GM21526 (cell line): ENCODE results near the gene MCC.
"Not testable (repeated sequence)": the region's sequence is repeated elsewhere in the genome, so short reads cannot be mapped to it uniquely, and the experiment has no call there.

ENCODE experiments used
- ATAC-seq: cut with Tn5 transposase; IDR thresholded peaks from one replicate; pipeline ENCODE4 v1.9.1; 2021; ENCODE audit warnings: moderate library complexity; ENCODE audit not compliant: unreplicated experiment, low FRiP score

MCC gene

DNA sequence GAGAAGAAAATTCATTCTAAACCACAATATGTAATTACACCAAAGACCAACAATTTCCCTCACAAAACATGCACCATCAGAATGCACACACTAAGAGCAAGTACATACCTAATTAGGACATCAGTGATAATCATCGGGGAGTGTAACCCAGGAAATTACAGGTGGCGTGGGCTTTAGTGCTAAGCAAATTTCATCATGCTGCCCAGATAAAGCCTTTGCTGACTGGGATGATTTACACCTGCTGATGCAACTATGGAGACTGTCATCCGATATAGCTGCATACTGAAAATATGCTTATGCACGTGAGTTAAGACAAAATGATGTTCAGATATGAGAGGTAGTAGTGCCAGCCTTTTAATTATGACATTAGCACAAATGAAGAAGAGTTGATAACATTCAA, 388.4 kb downstream of the MCC start:
- ATAC-seq: no peak

DNA sequence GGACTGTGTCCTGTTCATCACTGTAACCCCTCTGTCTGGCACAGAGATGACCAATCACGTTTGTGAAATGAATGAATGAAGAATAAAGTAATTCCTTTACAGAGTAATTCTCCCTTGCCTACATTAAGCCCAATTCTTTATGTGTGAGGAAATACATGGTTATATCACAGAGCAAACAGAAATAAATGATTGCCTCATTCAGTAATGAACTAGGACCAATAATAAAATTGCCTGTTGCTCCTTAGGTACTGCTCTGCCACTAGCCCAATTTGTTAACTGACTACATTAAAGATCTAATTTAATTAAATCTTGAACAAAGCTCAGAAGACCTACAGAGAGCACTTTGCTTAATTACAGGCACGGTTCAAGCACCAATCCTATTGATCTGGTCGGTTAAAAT, 389.9 kb downstream of the MCC start:
- ATAC-seq: no peak

DNA sequence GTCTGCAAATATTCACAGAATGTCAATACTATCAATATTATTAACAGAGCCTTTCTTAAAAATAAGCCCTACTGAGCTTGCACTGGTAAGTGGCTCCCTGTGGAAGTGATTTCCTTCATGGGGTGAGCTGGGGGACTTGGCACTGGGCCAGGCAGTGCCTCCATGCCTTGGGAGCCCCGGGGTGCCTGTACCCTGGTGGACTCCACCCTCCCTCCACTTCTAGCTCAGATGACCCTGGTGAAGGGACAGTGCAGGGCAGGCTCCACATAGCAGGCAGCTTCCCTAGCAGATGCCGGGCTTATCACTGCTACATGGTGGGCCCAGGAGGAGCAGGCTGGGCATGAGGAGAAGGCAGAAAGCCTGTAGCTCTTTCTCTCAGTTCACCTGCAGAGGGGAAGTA, 392.4 kb downstream of the MCC start:
- ATAC-seq: no peak

DNA sequence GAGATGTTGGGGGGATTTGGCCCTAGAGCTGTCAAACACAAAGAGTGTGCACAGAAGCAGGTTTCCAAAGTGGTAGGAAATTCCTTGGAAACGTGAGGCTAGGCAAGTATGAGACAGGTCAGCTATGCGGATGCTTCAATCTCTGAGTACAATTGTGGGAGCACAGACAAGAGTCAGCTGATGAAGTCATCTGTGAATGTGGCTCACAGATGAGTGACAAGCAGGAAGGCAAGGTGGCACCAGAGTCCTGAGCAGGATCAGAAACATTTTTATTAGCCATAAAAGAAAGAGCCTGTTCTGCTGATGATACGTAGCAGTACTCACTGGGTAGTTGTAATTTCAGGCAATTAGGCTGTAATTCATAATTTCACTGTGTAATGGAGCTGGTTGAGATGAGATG, 394.7 kb downstream of the MCC start:
- no peak for ATAC-seq

DNA sequence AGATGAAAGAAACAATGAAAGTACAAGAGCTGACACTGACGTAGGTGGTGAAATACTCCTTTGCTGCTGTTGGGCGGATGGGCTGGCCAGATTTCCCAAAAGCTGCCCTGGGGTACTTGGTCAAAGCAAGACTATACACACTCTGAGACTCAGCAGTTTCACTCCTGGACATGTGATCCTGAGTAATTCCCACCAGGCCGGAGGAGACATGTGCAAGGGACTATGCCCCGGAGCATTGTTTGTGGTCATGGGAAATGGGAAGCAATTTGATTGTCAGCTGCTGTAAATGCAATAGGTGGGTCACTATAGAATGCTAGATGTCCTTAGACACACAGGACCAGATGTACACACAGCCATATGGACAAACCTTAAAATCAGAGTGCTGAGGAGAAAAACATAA, 395.6 kb downstream of the MCC start:
- no peak for ATAC-seq

DNA sequence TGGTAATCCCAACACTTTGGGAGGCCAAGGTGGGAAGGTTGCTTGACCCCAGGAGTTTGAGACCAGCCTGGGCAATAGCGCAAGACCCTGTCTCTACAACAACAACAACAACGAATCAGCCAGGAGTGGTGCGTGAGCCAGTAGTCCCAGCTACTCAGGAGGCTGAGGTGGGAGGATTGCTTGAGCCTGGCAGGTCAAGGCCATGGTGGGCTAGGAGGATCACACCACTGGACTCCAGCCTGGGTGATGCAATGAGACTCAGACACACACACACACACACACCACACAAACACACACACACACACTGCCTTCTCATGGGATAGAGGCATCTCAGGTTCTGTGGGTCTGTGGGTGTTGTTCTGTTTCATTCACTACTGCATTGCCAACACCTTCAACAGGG, 396.6 kb downstream of the MCC start:
- ATAC-seq: no peak

DNA sequence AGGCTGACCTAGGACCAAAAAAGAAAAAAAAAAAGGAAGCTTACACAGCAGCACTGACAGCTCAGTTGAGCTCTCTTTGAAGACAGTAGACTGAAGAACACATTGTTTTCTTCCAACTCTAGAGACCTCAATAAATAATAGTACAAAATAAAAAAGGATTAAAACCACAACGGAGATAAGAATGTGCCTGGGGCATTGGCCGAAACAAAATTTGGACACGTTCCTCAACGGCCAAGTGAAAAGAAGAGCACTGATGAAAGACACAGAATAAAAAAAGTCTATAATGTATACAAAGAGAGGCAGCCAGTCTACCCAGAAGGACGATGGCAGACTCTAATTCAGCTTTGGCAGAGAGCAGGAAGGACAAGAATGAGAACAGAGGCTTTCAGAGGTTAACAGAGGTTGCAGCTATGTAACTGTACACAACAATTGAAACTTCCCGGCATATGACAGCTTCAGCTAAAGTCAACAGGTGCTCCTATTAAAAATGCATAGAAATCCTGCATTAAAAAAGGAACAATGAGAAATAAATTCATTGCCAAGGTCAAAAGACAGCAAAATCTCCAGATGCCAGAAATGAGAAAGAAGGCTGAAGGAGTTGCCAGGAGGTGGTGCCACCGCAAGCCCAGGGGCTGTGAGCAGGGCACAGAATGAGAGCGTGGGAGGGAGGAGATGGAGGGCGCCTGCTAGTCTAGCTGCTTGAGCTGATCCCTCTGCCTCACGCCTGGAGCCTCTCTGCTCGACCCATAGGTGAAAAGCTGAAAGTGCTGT, 397.7 kb downstream of the MCC start:
- ATAC-seq: no peak

DNA sequence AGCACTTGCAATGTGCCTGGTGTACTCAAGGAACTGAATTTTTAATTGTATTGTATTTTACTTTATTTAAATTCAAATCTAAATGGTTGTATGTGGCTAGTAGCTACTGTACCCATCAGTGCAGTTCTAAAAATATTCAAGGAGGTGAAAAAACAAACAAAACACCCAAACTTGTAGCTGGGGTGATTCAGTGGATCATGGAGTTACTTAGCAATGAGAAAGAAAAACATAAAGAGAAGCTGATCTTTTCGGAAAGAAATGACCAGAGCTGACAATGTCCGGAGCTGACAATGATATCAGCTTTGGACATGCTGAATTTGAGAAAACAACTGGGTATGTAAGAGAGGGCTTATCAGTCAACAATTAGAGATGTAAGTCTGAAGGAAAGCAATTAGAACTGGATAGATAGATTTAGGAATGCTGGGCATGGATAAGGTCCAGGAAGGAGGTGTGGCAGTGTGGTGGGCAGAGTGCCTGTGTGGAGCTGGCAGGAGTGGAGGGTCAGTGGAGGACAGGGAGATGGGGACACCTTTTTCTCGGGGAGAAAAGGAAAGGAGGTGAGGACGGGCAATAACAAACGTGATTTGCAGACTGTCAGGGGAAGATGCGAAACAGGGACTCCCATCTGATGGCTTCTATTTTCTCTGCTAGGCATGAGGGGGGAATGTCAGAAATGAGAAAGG, 398.5 kb downstream of the MCC start:
- ATAC-seq: no peak

DNA sequence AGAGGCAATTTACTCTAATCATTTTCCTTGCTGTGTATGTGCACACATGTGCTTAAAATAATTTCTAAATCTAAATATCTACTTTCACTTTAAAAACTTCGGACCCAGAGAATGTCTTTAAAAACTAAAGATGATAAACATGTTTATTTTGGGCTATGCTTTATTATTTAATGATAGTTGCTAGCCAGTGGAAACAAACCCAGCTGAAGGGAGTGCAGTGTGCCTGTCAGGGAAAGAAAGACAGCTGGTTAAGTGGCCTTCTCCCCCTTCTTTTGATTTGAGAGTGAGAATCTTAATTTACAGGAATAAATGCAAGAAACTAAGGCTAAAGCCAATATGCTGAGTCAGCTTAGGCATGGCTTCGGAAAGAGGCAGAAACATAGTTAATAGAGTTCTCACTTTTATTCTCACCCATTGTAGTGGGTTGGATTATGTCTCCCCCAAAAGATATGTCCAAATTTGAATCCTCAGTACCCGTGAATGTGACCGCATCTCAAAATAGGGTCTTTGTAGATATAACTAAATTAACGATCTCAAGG, 400.2 kb downstream of the MCC start:
- no peak for ATAC-seq

DNA sequence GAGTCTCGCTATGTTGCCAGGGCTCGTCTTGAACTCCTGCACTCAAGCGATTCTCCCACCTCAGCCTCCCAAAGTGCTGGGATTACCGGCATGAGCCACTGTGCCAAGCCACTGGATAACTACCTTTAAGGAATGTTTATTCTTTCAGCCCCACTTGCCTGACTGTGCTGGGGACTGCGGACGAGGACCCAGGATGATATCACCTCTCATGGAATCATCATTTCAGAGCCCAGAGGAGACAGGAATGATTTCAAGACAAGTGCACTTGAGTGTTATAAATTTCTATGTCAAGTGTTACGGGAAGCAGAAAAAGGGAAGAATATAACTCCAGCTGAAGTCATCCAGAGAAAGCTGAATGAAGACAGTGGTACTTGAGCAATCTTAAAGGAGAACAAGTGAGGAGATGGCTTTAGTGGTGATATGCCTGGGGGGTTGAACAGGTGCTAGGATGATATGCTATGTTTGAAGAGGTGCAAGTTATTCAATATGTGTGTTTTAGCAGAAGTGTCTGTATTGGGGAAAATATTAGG, 402.3 kb downstream of the MCC start:
- ATAC-seq: no peak

DNA sequence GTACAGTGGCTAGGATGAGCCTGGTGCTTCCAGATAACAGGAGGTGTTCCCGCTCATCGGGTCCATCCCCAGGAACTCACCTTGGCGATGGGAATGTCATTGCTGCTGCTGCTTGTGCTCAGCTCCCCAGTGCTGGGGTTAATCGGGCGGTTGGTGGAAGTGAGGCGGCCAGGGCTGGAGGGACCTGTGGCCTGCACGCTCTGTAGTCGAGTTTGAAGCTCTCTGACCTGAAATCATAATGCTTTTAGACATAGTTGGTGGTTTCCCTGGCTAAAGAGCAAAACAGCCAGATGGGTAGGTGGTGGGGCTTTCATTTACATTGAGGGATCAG, 403.2 kb downstream of the MCC start:
- ATAC-seq: no peak

DNA sequence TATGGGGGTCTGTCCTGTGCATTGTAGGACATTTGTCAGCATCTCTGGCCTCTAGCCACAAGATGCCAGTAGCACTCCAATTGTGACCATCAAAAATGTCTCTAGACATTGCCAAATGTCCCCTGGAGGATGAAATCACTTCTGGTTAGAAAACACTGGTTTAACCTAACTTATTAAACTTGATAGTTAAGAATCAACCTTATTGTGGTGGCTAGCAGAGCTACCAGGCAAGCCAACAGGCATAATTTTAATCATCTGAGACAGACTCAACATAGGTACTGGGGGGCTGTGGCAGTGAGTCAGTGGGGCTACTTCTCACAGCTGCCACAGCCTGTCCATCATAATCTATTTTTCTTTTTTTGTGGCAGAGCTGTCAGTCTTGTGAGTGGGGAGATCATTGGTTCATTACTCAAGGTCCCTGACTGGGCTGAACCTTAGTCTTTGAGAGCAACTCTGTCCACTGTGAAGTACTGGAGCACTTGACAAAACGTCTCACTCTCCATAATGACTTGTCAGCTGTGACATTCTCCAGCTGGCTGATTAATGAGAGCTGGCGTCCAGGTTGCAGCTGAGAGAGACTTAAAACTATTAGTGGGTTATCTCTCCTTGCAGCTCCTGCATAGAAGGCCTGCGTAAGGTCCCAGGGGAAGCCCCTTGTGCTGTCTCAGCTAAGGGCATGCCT, 403.7 kb downstream of the MCC start:
- no peak for ATAC-seq

DNA sequence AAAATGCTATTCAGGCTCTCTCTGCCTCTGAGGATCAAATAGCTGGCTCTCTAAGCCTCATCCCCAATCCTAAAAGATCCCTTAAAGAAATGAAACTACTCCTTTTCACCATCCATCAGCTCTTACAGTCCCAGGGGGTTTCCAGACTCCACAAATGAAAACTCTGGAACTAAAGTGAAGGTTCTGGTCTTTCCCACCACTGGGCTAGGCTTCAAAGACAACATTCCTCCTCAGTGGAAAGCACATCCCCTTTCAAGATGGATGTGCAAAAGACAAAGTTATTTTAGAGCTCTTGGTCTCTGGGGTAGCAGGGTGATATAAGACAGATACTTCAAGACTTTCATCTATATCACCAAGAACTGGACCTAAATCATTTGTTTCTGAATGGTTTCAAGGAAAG, 404.8 kb downstream of the MCC start:
- ATAC-seq: no peak

DNA sequence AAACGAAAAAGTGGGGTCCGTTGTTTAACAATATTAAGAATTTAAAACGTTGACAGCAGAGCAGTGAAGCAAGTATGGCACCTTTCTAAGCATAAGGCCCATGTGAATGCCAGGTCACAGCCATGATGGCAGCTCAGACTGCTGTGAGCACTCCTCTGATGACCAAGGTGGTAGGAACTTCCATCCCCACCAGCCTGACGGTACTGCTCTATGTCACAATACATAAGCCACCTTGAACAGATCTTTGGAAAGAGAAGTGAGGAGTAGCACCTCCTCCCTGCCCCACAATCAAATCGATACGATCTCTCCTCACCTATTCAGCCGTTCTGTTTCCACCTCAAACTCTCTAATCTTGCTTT, 405.7 kb downstream of the MCC start:
- no peak for ATAC-seq

DNA sequence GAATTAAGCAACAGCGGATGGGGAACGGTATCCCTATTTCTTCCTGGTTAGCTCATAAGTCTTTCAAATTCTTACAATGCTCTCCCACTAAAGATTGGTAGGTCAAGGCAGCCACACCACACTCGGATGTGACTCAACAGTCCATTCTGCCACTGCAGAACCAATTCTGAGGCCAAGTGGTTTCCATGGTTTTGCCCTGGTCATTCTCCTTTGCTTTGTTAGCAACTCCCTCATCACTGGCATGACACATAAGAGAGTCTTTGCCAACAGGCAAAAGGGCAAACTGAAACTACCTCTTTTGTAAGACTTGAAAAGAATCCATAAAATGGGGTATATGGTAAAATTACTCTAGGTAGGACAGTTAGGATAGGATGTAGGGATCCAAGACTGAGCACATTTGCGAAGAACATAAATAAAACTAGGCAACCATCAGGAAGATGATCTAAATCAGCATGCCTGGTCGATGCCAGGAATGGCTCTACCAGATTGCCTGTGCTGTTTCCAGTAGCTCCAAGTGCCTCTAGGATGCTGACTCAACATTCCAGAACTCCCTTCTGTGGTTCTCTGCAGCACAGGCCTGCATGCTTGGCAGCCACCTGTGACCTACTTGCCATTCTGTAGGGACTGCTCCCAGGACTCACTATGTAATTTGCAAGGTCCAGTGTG, 406.2 kb downstream of the MCC start:
- no peak for ATAC-seq

DNA sequence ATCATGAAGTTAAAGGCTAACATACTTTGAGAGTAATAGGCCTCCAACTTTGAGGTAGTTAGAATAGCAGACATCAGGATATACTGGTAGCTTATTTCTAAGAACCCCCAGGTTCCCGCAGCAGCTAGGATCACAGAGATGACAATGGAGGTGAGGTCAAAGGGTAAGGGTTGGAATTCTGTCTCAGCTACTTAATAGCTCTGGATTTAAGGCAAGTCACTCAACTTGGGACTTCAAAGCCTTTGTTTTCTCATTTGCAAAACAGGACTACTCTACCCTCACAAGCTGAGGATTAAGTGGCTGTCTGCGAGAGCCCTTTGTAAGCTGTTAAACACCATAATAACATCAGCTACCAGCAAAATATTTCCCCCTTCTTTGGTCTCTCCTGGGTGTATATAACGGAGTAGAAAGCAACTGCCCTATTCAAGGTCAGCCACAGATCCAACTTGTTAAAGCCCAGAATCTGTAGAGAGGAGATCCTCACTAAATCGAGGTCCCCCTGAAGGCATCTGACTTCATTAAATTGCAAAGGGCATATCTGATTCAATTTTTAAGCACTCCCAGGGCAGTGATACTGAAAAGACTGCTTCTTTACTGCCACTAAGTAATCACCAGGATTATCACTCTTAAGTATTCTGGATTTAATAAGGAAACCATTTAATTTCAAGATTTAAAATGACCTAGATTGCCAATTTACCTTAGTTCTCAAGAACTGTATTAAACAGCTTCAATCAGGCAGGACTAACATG, 407.0 kb downstream of the MCC start:
- no peak for ATAC-seq

DNA sequence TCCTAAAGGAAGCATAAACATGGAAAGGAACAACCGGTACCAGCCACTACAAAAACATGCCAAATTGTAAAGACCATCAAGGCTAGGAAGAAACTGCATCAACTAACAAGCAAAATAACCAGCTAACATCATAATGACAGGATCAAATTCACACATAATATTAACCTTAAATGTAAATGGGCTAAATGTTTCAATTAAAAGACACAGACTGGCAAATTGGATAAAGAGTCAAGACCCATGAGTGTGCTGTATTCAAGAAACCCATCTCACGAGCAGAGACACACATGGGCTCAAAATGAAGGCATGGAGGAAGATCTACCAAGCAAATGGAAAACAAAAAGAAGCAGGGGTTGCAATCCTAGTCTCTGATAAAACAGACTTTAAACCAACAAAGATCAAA, 411.6 kb downstream of the MCC start:
- not testable (repeated sequence) for ATAC-seq

DNA sequence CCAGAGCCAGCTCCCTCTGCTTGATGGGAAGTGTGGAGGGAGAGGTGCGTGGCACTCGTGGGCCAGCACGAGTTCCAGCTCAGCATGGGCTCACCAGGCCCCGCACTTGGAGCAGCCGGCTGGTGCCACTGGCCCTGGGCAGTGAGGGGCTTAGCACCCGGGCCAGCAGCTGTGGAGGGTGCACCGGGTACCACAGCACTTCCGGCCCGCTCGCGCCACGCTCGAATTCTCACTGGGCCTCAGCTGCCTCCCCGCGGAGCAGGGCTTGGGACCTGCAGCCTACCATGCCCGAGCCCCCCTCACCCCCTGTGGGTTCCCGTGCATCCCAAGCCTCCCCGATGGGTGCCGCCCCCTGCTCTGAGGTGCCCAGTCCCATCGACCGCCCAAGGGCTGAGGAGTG, 413.2 kb downstream of the MCC start:
- no peak for ATAC-seq

DNA sequence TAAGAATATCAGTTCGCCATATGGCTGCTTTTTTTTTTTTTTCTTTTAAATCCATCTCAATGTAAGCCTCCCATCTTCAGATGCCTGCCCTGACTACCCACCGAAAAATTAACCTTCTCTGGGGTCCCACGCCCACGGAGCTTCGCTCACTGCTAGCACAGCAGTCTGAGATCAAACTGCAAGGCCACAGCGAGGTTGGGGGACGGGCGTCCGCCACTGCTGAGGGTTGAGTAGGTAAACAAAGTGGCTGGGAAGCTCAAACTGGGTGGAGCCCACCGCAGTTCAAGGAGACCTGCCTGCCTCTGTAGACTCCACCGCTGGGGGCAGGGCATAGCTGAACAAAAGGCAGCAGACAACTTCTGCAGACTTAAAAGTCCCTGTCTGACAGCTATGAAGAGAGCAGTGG, 414.6 kb downstream of the MCC start:
- ATAC-seq: not testable (repeated sequence)

DNA sequence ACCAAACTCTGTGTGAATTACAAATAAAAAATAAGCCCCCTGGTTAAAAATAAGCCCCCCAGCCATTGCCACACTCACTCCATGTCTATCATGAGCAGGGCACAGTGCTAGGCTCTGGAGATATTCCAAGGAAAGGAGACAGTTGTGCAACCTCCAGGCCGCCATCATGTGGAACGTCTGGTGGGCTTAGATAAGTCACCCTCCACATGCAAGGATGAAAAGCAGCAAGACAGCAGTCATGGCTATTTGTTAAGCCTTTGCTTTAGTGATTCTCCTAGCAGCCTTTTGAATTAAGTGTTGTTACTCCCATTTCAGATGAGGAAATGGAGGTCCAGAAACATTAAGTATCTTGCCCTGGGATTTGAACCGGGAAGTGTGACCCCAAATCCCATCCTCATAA, 416.9 kb downstream of the MCC start:
- no peak for ATAC-seq
